Kidney (tissue), 14 donors: ENCODE measurements around the gene LHFPL6. TPM values are rescaled to one million over a fixed set of nuclear protein-coding genes. Genes with fewer than 3 reads are reported as not detected.

Source experiments
- DNase-seq, 5 donors: peaks; one replicate each; pipeline ENCODE4 v3.0.0-alpha.2; 2013 to 2020
- FAIRE-seq: peaks from 2 replicates; lab custom pipeline; 2012; peaks lifted over from hg19 to GRCh38; lab: Jason Lieb, UNC
- H3K27ac ChIP-seq, 2 donors: one replicate each; pipeline ENCODE4 v1.7.0; 2013; ENCODE audit warnings: low read depth in 2 of 2, low read length in 2 of 2, inconsistent platforms in 1 of 2
- H3K27me3 ChIP-seq: one replicate; pipeline ENCODE4 v1.7.1; 2013; ENCODE audit warnings: low read length, inconsistent platforms; ENCODE audit not compliant: control insufficient read depth, insufficient read depth
- H3K36me3 ChIP-seq, 3 donors: one replicate each; pipeline versions ENCODE4 v1.7.0 to v1.7.1; 2013; ENCODE audit warnings: low read length in 3 of 3, control low read depth in 1 of 3, inconsistent platforms in 1 of 3; ENCODE audit not compliant: insufficient read depth in 3 of 3, control insufficient read depth in 2 of 3
- H3K4me1 ChIP-seq, 3 donors: one replicate each; pipeline versions ENCODE4 v1.7.0 to v1.7.1; 2013; ENCODE audit warnings: low read length in 3 of 3, inconsistent platforms in 1 of 3, low read depth in 1 of 3; ENCODE audit not compliant: control insufficient read depth in 2 of 3, insufficient read depth in 2 of 3
- H3K4me3 ChIP-seq, 3 donors: one replicate each; pipeline versions ENCODE4 v1.7.0 to v1.8.1; 2013; ENCODE audit warnings: low read length in 3 of 3, control low read depth in 1 of 3, inconsistent platforms in 1 of 3
- H3K9ac ChIP-seq, 3 donors: one replicate each; pipeline versions ENCODE4 v1.7.0 to v1.7.1; 2013; ENCODE audit warnings: low read length in 3 of 3, control low read depth in 1 of 3, inconsistent platforms in 1 of 3
- H3K9me3 ChIP-seq, 3 donors: one replicate each; pipeline versions ENCODE4 v1.7.0 to v1.7.1; 2013; ENCODE audit warnings: low read length in 3 of 3, control low read depth in 1 of 3, inconsistent platforms in 1 of 3; ENCODE audit not compliant: control insufficient read depth in 2 of 3, insufficient read depth in 1 of 3
- CTCF ChIP-seq: IDR thresholded peaks from 3 replicates; pipeline ENCODE4 v1.5.1; 2012; ENCODE audit warnings: mild to moderate bottlenecking, moderate library complexity, borderline replicate concordance; ENCODE audit not compliant: insufficient read depth; ENCODE audit errors: extremely low read depth
- intact Hi-C: fragments of 100-400 bp; cut with DNase I; formaldehyde crosslinking; loops from one replicate; pipeline ENCODE4 v1.11.1; 2022
- polyA plus RNA-seq: library from polyadenylated mRNA; stranded (reverse); fragments of 350-450 nt; fragmentation: Illumina TruSeq; extraction: RNeasy Lipid Tissue Mini Kit (QIAGEN cat#74804); gene quantifications from one replicate; pipeline ENCODE4 v1.2.3, GENCODE V29; 2014; ENCODE audit warnings: low read depth, low replicate concordance; ENCODE audit not compliant: insufficient read depth
- total RNA-seq: library from RNA; stranded (reverse); fragmentation: NEBNext Ultra II Directional; extraction: Animal tissue kit (Norgen Biotek cat#: 25700); gene quantifications from one replicate; pipeline ENCODE4 v1.2.1, GENCODE V29; 2021
- donor health status: control.
- donor health status: control.
- donor health status: control.
- donor health status: control.
- donor health status: control.
- donor health status: DM: yes; HTN: yes; CAD: no.
- donor health status: Normal renal cell carcinoma (clear cell type).

The LHFPL6 gene
- total and polyA plus RNA-seq, 2 donors from 2014 or later, result 33.0 to 59.2 TPM

DNA sequence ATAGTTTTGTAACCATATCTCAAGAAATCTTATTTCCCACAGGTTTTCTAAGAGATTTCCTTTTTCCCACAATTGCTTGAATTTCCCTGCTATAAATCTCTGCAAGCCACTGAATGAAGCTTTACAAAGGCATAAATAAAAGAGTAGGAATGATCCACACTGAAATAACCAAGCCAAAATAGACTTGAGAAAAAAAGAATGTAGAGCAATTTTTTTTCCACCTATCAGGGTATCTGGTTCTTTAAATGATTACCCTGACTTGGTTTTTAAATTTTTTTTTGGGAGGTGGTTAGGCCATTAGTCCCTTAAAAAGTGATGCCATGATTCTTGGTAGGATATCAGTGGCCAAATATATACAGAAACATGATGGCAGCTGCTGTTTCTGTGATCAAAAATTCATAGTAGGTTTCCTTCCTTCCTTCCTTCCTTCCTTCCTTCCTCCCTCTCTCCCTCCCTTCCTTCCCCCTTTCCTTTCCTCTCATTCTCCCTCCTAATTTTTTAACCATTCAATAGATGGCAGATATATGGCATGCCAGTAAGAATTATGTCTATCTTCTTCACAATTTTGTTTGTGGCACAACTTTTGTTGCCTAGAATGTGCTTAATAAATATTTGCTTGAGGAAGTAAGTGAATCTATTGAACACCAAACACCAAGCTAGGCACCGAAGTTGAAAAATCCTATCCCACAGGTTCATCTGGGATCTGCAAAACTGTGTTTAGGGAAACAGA, 233.7 kb downstream of the LHFPL6 start:
- Histone ChIP-seq H3K4me3 (no peak overlapping the region), H3K27me3 (no peaks in the 10 kb centered on the region), H3K4me1 (peaks cover 0 to 5% (median 2%) of the 10 kb centered on the region in 3 donors), H3K9ac (no peak overlapping the region), H3K36me3 (no peaks in the 10 kb centered on the region), H3K9me3 (no peaks in the 10 kb centered on the region), H3K27ac (no peak overlapping the region)
- DNase-seq, result no peak
- no peak for TF ChIP-seq CTCF
- no peak for FAIRE-seq
- intact Hi-C loops, result no loop called here

GRCh38 chr13:39365879-39366278, 237.1 kb downstream of the LHFPL6 start:
- Histone ChIP-seq H3K27me3 (no peaks in the 10 kb centered on the region), H3K27ac (no peak overlapping the region), H3K36me3 (no peaks in the 10 kb centered on the region), H3K9me3 (no peaks in the 10 kb centered on the region), H3K4me1 (peaks cover 0 to 5% (median 2%) of the 10 kb centered on the region in 3 donors), H3K4me3 (no peak overlapping the region), H3K9ac (no peak overlapping the region)
- no peak for DNase-seq
- TF ChIP-seq CTCF, result no peak
- FAIRE-seq, result no peak
- intact Hi-C loops, result no loop called here

DNA sequence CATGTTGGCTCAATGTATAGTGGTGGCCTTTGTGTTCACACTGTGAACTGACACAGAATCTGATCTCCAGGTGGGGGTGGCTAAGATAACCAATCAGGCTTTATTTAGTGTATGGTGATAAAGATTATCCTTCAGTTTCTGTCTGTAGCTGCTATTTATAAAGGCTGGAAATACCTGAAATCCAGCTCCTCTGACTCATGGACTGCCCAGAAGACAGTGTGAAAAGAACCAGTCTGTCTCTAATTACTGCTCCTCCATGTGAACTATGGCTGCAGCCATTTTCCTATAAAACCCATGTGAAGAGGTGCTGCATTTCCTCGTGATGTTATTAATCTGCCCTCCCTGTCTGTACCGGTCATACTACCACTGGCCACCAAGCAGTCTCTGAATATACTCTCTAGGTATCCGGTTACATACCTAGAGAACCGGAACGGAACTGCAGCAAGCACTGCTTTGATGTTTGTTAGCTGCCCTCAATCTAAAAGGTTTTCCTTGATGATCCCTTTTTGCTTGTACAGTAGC, 238.0 kb downstream of the LHFPL6 start:
- peaks cover 0 to 5% (median 2%) of the 10 kb centered on the region in 3 donors for H3K4me1 ChIP-seq
- H3K27me3 ChIP-seq, result no peaks in the 10 kb centered on the region
- H3K27ac ChIP-seq, result no peak overlapping the region
- no peak for TF ChIP-seq CTCF
- no peaks in the 10 kb centered on the region for H3K9me3 ChIP-seq
- intact Hi-C loops, result no loop called here
- H3K9ac ChIP-seq, result no peak overlapping the region
- H3K4me3 ChIP-seq, result peak overlapping the region in 1 of 3 donors; percentile 14
- H3K36me3 ChIP-seq, result no peaks in the 10 kb centered on the region
- no peak for FAIRE-seq
- DNase-seq, result peak in 4 of 5 donors; percentile 62 to 91 (median 83)
